ENCODE results near the gene OVOL2. TPM values are rescaled to one million over a fixed set of nuclear protein-coding genes. Genes with fewer than 3 reads are reported as not detected.

Gene OVOL2
- total and polyA plus RNA-seq, 2 donors (not counting 1 experiment from before 2014, with no cell fraction given): not detected

- H3K4me3 Mint-ChIP-seq: no peak overlapping the region
- Histone ChIP-seq H3K9ac (ENCODE audit: low read length) (no peak overlapping the region), H3K9me3 (ENCODE audit: control extremely low read depth in 1 of 3, control insufficient read depth in 2 of 3, insufficient read depth in 1 of 3, low read length in 2 of 3) (peaks cover 0 to 8% (median 5%) of the 10 kb centered on the region in 3 donors), H3K79me2 (ENCODE audit: control insufficient read depth, insufficient read depth, low read length) (no peaks in the 10 kb centered on the region), H4K20me1 (ENCODE audit: control insufficient read depth, insufficient read depth, low read length, poor library complexity, severe bottlenecking) (no peaks in the 10 kb centered on the region), H3K4me3 (ENCODE audit: control extremely low read depth in 1 of 5, extremely low read depth in 1 of 5, insufficient read depth in 1 of 5, low read depth in 2 of 5, low read length in 4 of 5) (no peak overlapping the region), H3K4me1 (ENCODE audit: control insufficient read depth in 2 of 2, insufficient read depth in 2 of 2, low read length in 2 of 2) (no peaks in the 10 kb centered on the region), H3K27me3 (replicated peaks in 1 of 4; ENCODE audit: control extremely low read depth in 1 of 4, control insufficient read depth in 3 of 4, insufficient read depth in 4 of 4, low read length in 3 of 4) (peaks cover 0 to 20% (median 4%) of the 10 kb centered on the region in 4 experiments), H2AFZ (ENCODE audit: insufficient read depth, low read depth, low read length, poor library complexity, severe bottlenecking) (no peak overlapping the region), H3K4me2 (replicated peaks; ENCODE audit: low read depth, low read length, poor library complexity, severe bottlenecking) (no peak overlapping the region), H3K27ac (ENCODE audit: low read length in 2 of 2) (no peak overlapping the region), H3K36me3 (replicated peaks in 1 of 2; ENCODE audit: control extremely low read depth in 1 of 2, control insufficient read depth in 1 of 2, extremely low read depth in 1 of 2, insufficient read depth in 2 of 2, low read length in 1 of 2) (no peaks in the 10 kb centered on the region)
- TF ChIP-seq EZH2 (IDR thresholded peaks at IDR 0.05; ENCODE audit: borderline replicate concordance, insufficient read depth, low read depth, low read length, poor library complexity, severe bottlenecking) (no peak), CTCF (IDR thresholded peaks at IDR 0.05) (no peak)
- CTCF ChIA-PET: no interaction called here
- 95% methylated on average over 8 of the region's 9 CpGs for WGBS (ENCODE audit: insufficient coverage)
- intact Hi-C loops (cut with micrococcal nuclease): no loop called here
- no peaks in the 10 kb centered on the region for H3K9me3 Mint-ChIP-seq (ENCODE audit: insufficient read depth)
- POLR2A ChIA-PET: no interaction called here
- ATAC-seq (ENCODE audit: low read depth) (no peak), DNase-seq (no peak)
- no peaks in the 10 kb centered on the region for H3K4me1 Mint-ChIP-seq
- no peak overlapping the region for H3K27ac Mint-ChIP-seq
- H3K27me3 Mint-ChIP-seq: peaks cover 48% of the 10 kb centered on the region
Measured at GRCh38 chr20:18042229-18042628, 15.5 kb downstream of the OVOL2 start.

- TF ChIP-seq CTCF (IDR thresholded peaks at IDR 0.05) (no peak), EZH2 (IDR thresholded peaks at IDR 0.05; ENCODE audit: borderline replicate concordance, insufficient read depth, low read depth, low read length, poor library complexity, severe bottlenecking) (no peak)
- Histone ChIP-seq H3K27me3 (replicated peaks in 1 of 4; ENCODE audit: control extremely low read depth in 1 of 4, control insufficient read depth in 3 of 4, insufficient read depth in 4 of 4, low read length in 3 of 4) (peaks cover 0 to 20% (median 4%) of the 10 kb centered on the region in 4 experiments), H3K79me2 (ENCODE audit: control insufficient read depth, insufficient read depth, low read length) (no peaks in the 10 kb centered on the region), H3K4me3 (ENCODE audit: control extremely low read depth in 1 of 5, extremely low read depth in 1 of 5, insufficient read depth in 1 of 5, low read depth in 2 of 5, low read length in 4 of 5) (no peak overlapping the region), H3K4me1 (ENCODE audit: control insufficient read depth in 2 of 2, insufficient read depth in 2 of 2, low read length in 2 of 2) (no peaks in the 10 kb centered on the region), H4K20me1 (ENCODE audit: control insufficient read depth, insufficient read depth, low read length, poor library complexity, severe bottlenecking) (no peaks in the 10 kb centered on the region), H3K9me3 (ENCODE audit: control extremely low read depth in 1 of 3, control insufficient read depth in 2 of 3, insufficient read depth in 1 of 3, low read length in 2 of 3) (peaks cover 0 to 8% (median 5%) of the 10 kb centered on the region in 3 donors), H3K4me2 (replicated peaks; ENCODE audit: low read depth, low read length, poor library complexity, severe bottlenecking) (no peak overlapping the region), H3K9ac (ENCODE audit: low read length) (no peak overlapping the region), H3K36me3 (replicated peaks in 1 of 2; ENCODE audit: control extremely low read depth in 1 of 2, control insufficient read depth in 1 of 2, extremely low read depth in 1 of 2, insufficient read depth in 2 of 2, low read length in 1 of 2) (no peaks in the 10 kb centered on the region), H2AFZ (ENCODE audit: insufficient read depth, low read depth, low read length, poor library complexity, severe bottlenecking) (no peak overlapping the region), H3K27ac (ENCODE audit: low read length in 2 of 2) (no peak overlapping the region)
- ATAC-seq (ENCODE audit: low read depth) (no peak), DNase-seq (no peak)
- Mint-ChIP-seq H3K27ac (no peak overlapping the region), H3K4me1 (no peaks in the 10 kb centered on the region), H3K4me3 (no peak overlapping the region), H3K9me3 (ENCODE audit: insufficient read depth) (no peaks in the 10 kb centered on the region), H3K27me3 (peaks cover 48% of the 10 kb centered on the region)
- intact Hi-C loops (cut with micrococcal nuclease): no loop called here
- WGBS (ENCODE audit: insufficient coverage): 87% methylated on average over 13 of the region's 15 CpGs
- ChIA-PET CTCF (no interaction called here), POLR2A (no interaction called here)
Measured at GRCh38 chr20:18041462-18041861, 16.3 kb downstream of the OVOL2 start.
